ENCODE measurements around the gene RTN4RL1. TPM values are rescaled to one million over a fixed set of nuclear protein-coding genes. Genes with fewer than 3 reads are reported as not detected.
"Not testable (repeated sequence)": the region's sequence is repeated elsewhere in the genome, so short reads cannot be mapped to it uniquely, and the experiment has no call there.

The RTN4RL1 gene
- total RNA-seq, 1 experiment from 2014 or later = not detected

GRCh38 chr17:2025622-2026309 lies 632 bp upstream of the RTN4RL1 start:
- DNase-seq (ENCODE audit: low spot score) = peak; percentile 45

GRCh38 chr17:2024572-2025219 lies 438 bp downstream of the RTN4RL1 start:
- no peak for DNase-seq (ENCODE audit: low spot score)

- DNase-seq (ENCODE audit: low spot score) = no peak
These were observed 1.2 kb downstream of the RTN4RL1 start for GRCh38 chr17:2023692-2024571.

GRCh38 chr17:2023256-2023655 lies 1.9 kb downstream of the RTN4RL1 start:
- DNase-seq (ENCODE audit: low spot score) = no peak

- DNase-seq (ENCODE audit: low spot score) = no peak
These were observed 2.4 kb downstream of the RTN4RL1 start for GRCh38 chr17:2022647-2023240.

- no peak for DNase-seq (ENCODE audit: low spot score)
These were observed 4.4 kb downstream of the RTN4RL1 start for GRCh38 chr17:2020721-2021120.

GRCh38 chr17:2019723-2020122 lies 5.4 kb downstream of the RTN4RL1 start:
- DNase-seq (ENCODE audit: low spot score) = no peak

- DNase-seq (ENCODE audit: low spot score) = no peak
These were observed 6.2 kb downstream of the RTN4RL1 start for GRCh38 chr17:2018716-2019510.

GRCh38 chr17:2017274-2017941 lies 7.7 kb downstream of the RTN4RL1 start:
- DNase-seq (ENCODE audit: low spot score) = no peak

GRCh38 chr17:2016494-2016893 lies 8.6 kb downstream of the RTN4RL1 start:
- DNase-seq (ENCODE audit: low spot score) = no peak

- DNase-seq (ENCODE audit: low spot score) = no peak
These were observed 9.8 kb downstream of the RTN4RL1 start for GRCh38 chr17:2015314-2015713.

GRCh38 chr17:2013994-2014317 lies 11.2 kb downstream of the RTN4RL1 start:
- no peak for DNase-seq (ENCODE audit: low spot score)

GRCh38 chr17:2013220-2013993 lies 11.7 kb downstream of the RTN4RL1 start:
- not testable (repeated sequence) for DNase-seq (ENCODE audit: low spot score)

- DNase-seq (ENCODE audit: low spot score) = no peak
These were observed 12.6 kb downstream of the RTN4RL1 start for GRCh38 chr17:2012499-2012898.

- peak; percentile 7 for DNase-seq (ENCODE audit: low spot score)
These were observed 13.4 kb downstream of the RTN4RL1 start for GRCh38 chr17:2011411-2012371.

- no peak for DNase-seq (ENCODE audit: low spot score)
These were observed 15.4 kb downstream of the RTN4RL1 start for GRCh38 chr17:2009737-2010136.

- no peak for DNase-seq (ENCODE audit: low spot score)
These were observed 16.6 kb downstream of the RTN4RL1 start for GRCh38 chr17:2008332-2009126.

- no peak for DNase-seq (ENCODE audit: low spot score)
These were observed 20.6 kb downstream of the RTN4RL1 start for GRCh38 chr17:2004435-2004952.
